DOHH2 (cell line): Measurements from ENCODE around the gene HMGN3.

ENCODE experiments used
- EZH2phosphoT487 ChIP-seq: fragments of 200-600 bp; sonication (generic); IDR thresholded peaks from 2 replicates; pipeline ENCODE4 v1.6.1; 2017; ENCODE audit warnings: borderline replicate concordance, mild to moderate bottlenecking, antibody characterized with exemption, low read length, moderate library complexity, mixed read lengths
- TF ChIP-seq, protein P1 (sequence below): fragments of 200-600 bp; sonication (generic); IDR thresholded peaks from one replicate; pipeline ENCODE4 v1.5.1; 2014; ENCODE audit warnings: antibody characterized with exemption, mild to moderate bottlenecking, low read depth, low read length; ENCODE audit not compliant: poor library complexity, severe bottlenecking

DNA sequence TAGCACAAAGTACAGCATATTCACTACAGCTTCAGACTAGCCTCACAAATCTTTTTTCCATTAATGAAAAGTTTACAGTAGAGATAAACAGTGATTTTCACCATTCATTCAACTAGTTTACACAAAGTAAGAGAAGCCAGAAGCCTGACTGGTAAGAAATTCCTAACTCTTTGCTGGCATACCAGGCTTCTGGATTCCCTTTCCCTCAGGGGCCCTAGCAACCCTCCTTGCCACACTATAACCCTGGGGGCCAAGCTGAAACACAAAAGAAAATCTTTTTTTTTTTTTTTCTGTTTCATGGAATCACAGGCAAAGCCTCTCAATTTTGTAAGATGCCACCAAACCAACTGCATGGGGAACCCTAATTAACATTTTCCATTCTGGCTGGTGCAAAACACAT is 28.9 kb upstream of the HMGN3 start:
- TF ChIP-seq, protein P1, sequence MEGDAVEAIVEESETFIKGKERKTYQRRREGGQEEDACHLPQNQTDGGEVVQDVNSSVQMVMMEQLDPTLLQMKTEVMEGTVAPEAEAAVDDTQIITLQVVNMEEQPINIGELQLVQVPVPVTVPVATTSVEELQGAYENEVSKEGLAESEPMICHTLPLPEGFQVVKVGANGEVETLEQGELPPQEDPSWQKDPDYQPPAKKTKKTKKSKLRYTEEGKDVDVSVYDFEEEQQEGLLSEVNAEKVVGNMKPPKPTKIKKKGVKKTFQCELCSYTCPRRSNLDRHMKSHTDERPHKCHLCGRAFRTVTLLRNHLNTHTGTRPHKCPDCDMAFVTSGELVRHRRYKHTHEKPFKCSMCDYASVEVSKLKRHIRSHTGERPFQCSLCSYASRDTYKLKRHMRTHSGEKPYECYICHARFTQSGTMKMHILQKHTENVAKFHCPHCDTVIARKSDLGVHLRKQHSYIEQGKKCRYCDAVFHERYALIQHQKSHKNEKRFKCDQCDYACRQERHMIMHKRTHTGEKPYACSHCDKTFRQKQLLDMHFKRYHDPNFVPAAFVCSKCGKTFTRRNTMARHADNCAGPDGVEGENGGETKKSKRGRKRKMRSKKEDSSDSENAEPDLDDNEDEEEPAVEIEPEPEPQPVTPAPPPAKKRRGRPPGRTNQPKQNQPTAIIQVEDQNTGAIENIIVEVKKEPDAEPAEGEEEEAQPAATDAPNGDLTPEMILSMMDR: no peak
- no peak for TF ChIP-seq EZH2phosphoT487
